Measurements from ENCODE around the gene EPHA6. TPM values are rescaled to one million over a fixed set of nuclear protein-coding genes. Genes with fewer than 3 reads are reported as not detected.

Gene EPHA6
- total and polyA plus RNA-seq, 2 donors (not counting 1 experiment from before 2014, with no cell fraction given), result not detected

GRCh38 chr3:97235179-97235578 lies 420.8 kb downstream of the EPHA6 start:
- no peaks in the 10 kb centered on the region for H3K36me3 ChIP-seq (replicated peaks in 1 of 2; ENCODE audit: control extremely low read depth in 1 of 2, control insufficient read depth in 1 of 2, extremely low read depth in 1 of 2, insufficient read depth in 2 of 2, low read length in 1 of 2)
- no peaks in the 10 kb centered on the region for H3K79me2 ChIP-seq (ENCODE audit: control insufficient read depth, insufficient read depth, low read length)
- H4K20me1 ChIP-seq (ENCODE audit: control insufficient read depth, insufficient read depth, low read length, poor library complexity, severe bottlenecking), result no peaks in the 10 kb centered on the region
- intact Hi-C loops (cut with micrococcal nuclease), result no loop called here
- no peak overlapping the region for H3K4me3 ChIP-seq (ENCODE audit: control extremely low read depth in 1 of 5, extremely low read depth in 1 of 5, insufficient read depth in 1 of 5, low read depth in 2 of 5, low read length in 4 of 5)
- Mint-ChIP-seq H3K27ac (no peak overlapping the region), H3K27me3 (no peaks in the 10 kb centered on the region), H3K4me1 (no peaks in the 10 kb centered on the region), H3K9me3 (ENCODE audit: insufficient read depth) (peaks cover 3% of the 10 kb centered on the region), H3K4me3 (no peak overlapping the region)
- POLR2A ChIA-PET, result no interaction called here
- H3K9me3 ChIP-seq (ENCODE audit: control extremely low read depth in 1 of 3, control insufficient read depth in 2 of 3, insufficient read depth in 1 of 3, low read length in 2 of 3), result no peaks in the 10 kb centered on the region
- DNase-seq, result no peak
- no peak overlapping the region for H2AFZ ChIP-seq (ENCODE audit: insufficient read depth, low read depth, low read length, poor library complexity, severe bottlenecking)
- no peak overlapping the region for H3K4me2 ChIP-seq (replicated peaks; ENCODE audit: low read depth, low read length, poor library complexity, severe bottlenecking)
- CTCF ChIA-PET, result no interaction called here
- no peaks in the 10 kb centered on the region for H3K27me3 ChIP-seq (replicated peaks in 1 of 4; ENCODE audit: control extremely low read depth in 1 of 4, control insufficient read depth in 3 of 4, insufficient read depth in 4 of 4, low read length in 3 of 4)
- no peak overlapping the region for H3K27ac ChIP-seq (ENCODE audit: low read length in 2 of 2)
- H3K4me1 ChIP-seq (ENCODE audit: control insufficient read depth in 2 of 2, insufficient read depth in 2 of 2, low read length in 2 of 2), result no peaks in the 10 kb centered on the region
- no peak for ATAC-seq (ENCODE audit: low read depth)
- TF ChIP-seq CTCF (IDR thresholded peaks at IDR 0.05), result no peak
- no peak for TF ChIP-seq EZH2 (IDR thresholded peaks at IDR 0.05; ENCODE audit: borderline replicate concordance, insufficient read depth, low read depth, low read length, poor library complexity, severe bottlenecking)
- H3K9ac ChIP-seq (ENCODE audit: low read length), result no peak overlapping the region

- Mint-ChIP-seq H3K27ac (no peak overlapping the region), H3K4me3 (no peak overlapping the region), H3K9me3 (ENCODE audit: insufficient read depth) (peaks cover 3% of the 10 kb centered on the region), H3K4me1 (no peaks in the 10 kb centered on the region), H3K27me3 (no peaks in the 10 kb centered on the region)
- CTCF ChIA-PET, result no interaction called here
- no peak overlapping the region for H3K27ac ChIP-seq (ENCODE audit: low read length in 2 of 2)
- no peak overlapping the region for H3K4me3 ChIP-seq (ENCODE audit: control extremely low read depth in 1 of 5, extremely low read depth in 1 of 5, insufficient read depth in 1 of 5, low read depth in 2 of 5, low read length in 4 of 5)
- no peak overlapping the region for H2AFZ ChIP-seq (ENCODE audit: insufficient read depth, low read depth, low read length, poor library complexity, severe bottlenecking)
- no peaks in the 10 kb centered on the region for H3K36me3 ChIP-seq (replicated peaks in 1 of 2; ENCODE audit: control extremely low read depth in 1 of 2, control insufficient read depth in 1 of 2, extremely low read depth in 1 of 2, insufficient read depth in 2 of 2, low read length in 1 of 2)
- no peaks in the 10 kb centered on the region for H3K27me3 ChIP-seq (replicated peaks in 1 of 4; ENCODE audit: control extremely low read depth in 1 of 4, control insufficient read depth in 3 of 4, insufficient read depth in 4 of 4, low read length in 3 of 4)
- no peak overlapping the region for H3K9ac ChIP-seq (ENCODE audit: low read length)
- no peaks in the 10 kb centered on the region for H3K4me1 ChIP-seq (ENCODE audit: control insufficient read depth in 2 of 2, insufficient read depth in 2 of 2, low read length in 2 of 2)
- H3K9me3 ChIP-seq (ENCODE audit: control extremely low read depth in 1 of 3, control insufficient read depth in 2 of 3, insufficient read depth in 1 of 3, low read length in 2 of 3), result no peaks in the 10 kb centered on the region
- DNase-seq, result no peak
- H3K4me2 ChIP-seq (replicated peaks; ENCODE audit: low read depth, low read length, poor library complexity, severe bottlenecking), result no peak overlapping the region
- H3K79me2 ChIP-seq (ENCODE audit: control insufficient read depth, insufficient read depth, low read length), result no peaks in the 10 kb centered on the region
- POLR2A ChIA-PET, result no interaction called here
- TF ChIP-seq CTCF (IDR thresholded peaks at IDR 0.05) (no peak), EZH2 (IDR thresholded peaks at IDR 0.05; ENCODE audit: borderline replicate concordance, insufficient read depth, low read depth, low read length, poor library complexity, severe bottlenecking) (no peak)
- intact Hi-C loops (cut with micrococcal nuclease), result no loop called here
- no peak for ATAC-seq (ENCODE audit: low read depth)
- H4K20me1 ChIP-seq (ENCODE audit: control insufficient read depth, insufficient read depth, low read length, poor library complexity, severe bottlenecking), result no peaks in the 10 kb centered on the region
These were observed 421.4 kb downstream of the EPHA6 start for GRCh38 chr3:97235611-97236315.

Data from B cell (primary cell).